Loucy (cell line): Measurements from ENCODE around the gene SKI.

Experiments
- H2AFZ ChIP-seq: fragments of 200-600 bp; sonication (generic); 2 replicates; pipeline ENCODE4 v1.6.0; 2016; ENCODE audit warnings: antibody characterized with exemption, mild to moderate bottlenecking, low read length, moderate library complexity
- H3F3A ChIP-seq: fragments of 200-600 bp; 2 replicates; pipeline ENCODE4 v1.6.0; 2016; ENCODE audit warnings: antibody characterized with exemption, low read depth, mild to moderate bottlenecking
- H3K27me3 ChIP-seq: fragments of 200-600 bp; sonication (generic); 2 replicates; pipeline ENCODE4 v1.6.1; 2014; ENCODE audit warnings: low read length, mild to moderate bottlenecking; ENCODE audit not compliant: insufficient read depth, poor library complexity, severe bottlenecking
- H3K36me3 ChIP-seq: fragments of 200-600 bp; sonication (generic); 2 replicates; pipeline ENCODE4 v1.6.1; 2016; ENCODE audit warnings: low read length; ENCODE audit not compliant: insufficient read depth
- H3K4me1 ChIP-seq: fragments of 200-600 bp; sonication (generic); 2 replicates; pipeline ENCODE4 v1.5.1; 2014; ENCODE audit warnings: low read length, mild to moderate bottlenecking; ENCODE audit not compliant: insufficient read depth, poor library complexity, severe bottlenecking
- H3K4me2 ChIP-seq: fragments of 200-600 bp; sonication (generic); 2 replicates; pipeline ENCODE4 v1.6.0; 2014; ENCODE audit warnings: antibody characterized with exemption, low read length, low read depth, mild to moderate bottlenecking; ENCODE audit not compliant: poor library complexity, severe bottlenecking
- H3K4me3 ChIP-seq: fragments of 200-600 bp; sonication (generic); 2 replicates; pipeline ENCODE4 v1.5.1; 2014; ENCODE audit warnings: low read length, mild to moderate bottlenecking, mixed read lengths; ENCODE audit not compliant: poor library complexity, severe bottlenecking
- H3K79me2 ChIP-seq: fragments of 200-600 bp; sonication (generic); 2 replicates; pipeline ENCODE4 v1.6.1; 2014; ENCODE audit warnings: low read length; ENCODE audit not compliant: insufficient read depth
- H3K9ac ChIP-seq: fragments of 200-600 bp; sonication (generic); 2 replicates; pipeline ENCODE4 v1.6.0; 2014; ENCODE audit warnings: mild to moderate bottlenecking, low read depth, low read length, moderate library complexity; ENCODE audit not compliant: poor library complexity, severe bottlenecking
- H3K9me2 ChIP-seq: fragments of 200-600 bp; sonication (generic); replicated peaks from 2 replicates; pipeline ENCODE4 v1.6.1; 2016; ENCODE audit warnings: low read depth, low read length, mixed read lengths
- H3K9me3 ChIP-seq: fragments of 200-600 bp; sonication (generic); 2 replicates; pipeline ENCODE4 v1.6.1; 2014; ENCODE audit warnings: mild to moderate bottlenecking, antibody characterized with exemption, low read length, low read depth; ENCODE audit not compliant: insufficient read depth
- H4K20me1 ChIP-seq: fragments of 200-600 bp; sonication (generic); 2 replicates; pipeline ENCODE4 v1.6.0; 2014; ENCODE audit warnings: antibody characterized with exemption, low read length, mild to moderate bottlenecking; ENCODE audit not compliant: insufficient read depth, poor library complexity, severe bottlenecking
- CTCF ChIP-seq: fragments of 200-600 bp; sonication (generic); conservative IDR thresholded peaks from 2 replicates; pipeline ENCODE4 v1.5.1; 2014; ENCODE audit warnings: mild to moderate bottlenecking, antibody characterized with exemption, low read length
- EZH2phosphoT487 ChIP-seq: fragments of 200-600 bp; IDR thresholded peaks from 2 replicates; pipeline ENCODE4 v1.6.1; 2018; ENCODE audit warnings: antibody characterized with exemption, mild to moderate bottlenecking, moderate library complexity, borderline replicate concordance

SKI gene

GRCh38 chr1:2227346-2228156 is 568 bp upstream of the SKI start:
- Histone ChIP-seq H3K4me1 (peaks cover 29% of the 10 kb centered on the region), H3K9me2 (no peaks in the 10 kb centered on the region), H3K4me3 (peak overlapping the region; percentile 58), H3K9me3 (no peaks in the 10 kb centered on the region), H4K20me1 (peaks cover 33% of the 10 kb centered on the region), H2AFZ (no peak overlapping the region), H3K27me3 (no peaks in the 10 kb centered on the region), H3K36me3 (no peaks in the 10 kb centered on the region), H3K79me2 (peaks cover 39% of the 10 kb centered on the region), H3F3A (no peaks in the 10 kb centered on the region), H3K9ac (no peak overlapping the region), H3K4me2 (no peak overlapping the region)
- no peak for TF ChIP-seq EZH2phosphoT487
- no peak for TF ChIP-seq CTCF

GRCh38 chr1:2228694-2229036 is 546 bp downstream of the SKI start:
- no peaks in the 10 kb centered on the region for H3K36me3 ChIP-seq
- H3K4me3 ChIP-seq, result peak overlapping the region; percentile 71
- H3F3A ChIP-seq, result no peaks in the 10 kb centered on the region
- peaks cover 50% of the 10 kb centered on the region for H3K79me2 ChIP-seq
- TF ChIP-seq EZH2phosphoT487, result no peak
- no peak for TF ChIP-seq CTCF
- H3K4me2 ChIP-seq, result peak overlapping the region; percentile 77
- H3K9me2 ChIP-seq, result no peaks in the 10 kb centered on the region
- H3K9me3 ChIP-seq, result no peaks in the 10 kb centered on the region
- H4K20me1 ChIP-seq, result peaks cover 43% of the 10 kb centered on the region
- H3K9ac ChIP-seq, result peak overlapping the region; percentile 70
- H2AFZ ChIP-seq, result no peak overlapping the region
- peaks cover 40% of the 10 kb centered on the region for H3K4me1 ChIP-seq
- H3K27me3 ChIP-seq, result no peaks in the 10 kb centered on the region

- Histone ChIP-seq H3K9me2 (no peaks in the 10 kb centered on the region), H3K4me2 (peak overlapping the region; percentile 77), H4K20me1 (peaks cover 48% of the 10 kb centered on the region), H3K9me3 (no peaks in the 10 kb centered on the region), H3K79me2 (peaks cover 56% of the 10 kb centered on the region), H3K36me3 (no peaks in the 10 kb centered on the region), H3K9ac (peak overlapping the region; percentile 70), H2AFZ (no peak overlapping the region), H3K27me3 (no peaks in the 10 kb centered on the region), H3K4me3 (peak overlapping the region; percentile 71), H3K4me1 (peaks cover 46% of the 10 kb centered on the region), H3F3A (no peaks in the 10 kb centered on the region)
- TF ChIP-seq CTCF (0 out of 2 replicates have a peak, but pooled peaks have one; percentile 17), EZH2phosphoT487 (no peak)
These were observed 1.1 kb downstream of the SKI start for GRCh38 chr1:2229037-2229864.
